Activated CD4-positive, alpha-beta T cell treated with anti-CD3 and anti-CD28 coated beads, Interleukin-10, Interleukin-2, amounts not matched to agents 100 ng/mL and 50 ng/mL, durations not matched to agents 16 hours and 8 hours (primary cell): ENCODE data around the gene C16orf86.

Experiments
- DNase-seq: peaks from one replicate; pipeline ENCODE4 v3.0.0-alpha.2; 2020

Gene C16orf86

DNA sequence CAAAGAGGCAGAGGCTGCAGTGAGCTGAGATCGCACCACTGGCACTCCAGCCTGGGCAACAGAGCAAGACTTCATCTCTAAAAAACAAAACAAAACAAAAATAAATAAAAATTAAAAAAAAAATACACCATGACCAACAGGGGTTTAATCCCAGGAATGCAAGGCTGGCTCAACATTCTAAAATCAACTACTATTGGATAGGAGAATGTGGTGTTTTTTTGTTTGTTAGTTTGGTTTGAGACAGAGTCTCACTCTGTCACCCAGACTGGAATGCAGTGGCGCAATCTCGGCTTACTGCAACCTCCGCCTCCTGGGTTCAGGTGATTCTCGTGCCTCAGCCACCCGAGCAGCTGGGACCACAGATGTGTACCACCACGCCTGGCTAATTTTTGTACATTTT, 32.7 kb downstream of the C16orf86 start:
- no peak for DNase-seq

DNA sequence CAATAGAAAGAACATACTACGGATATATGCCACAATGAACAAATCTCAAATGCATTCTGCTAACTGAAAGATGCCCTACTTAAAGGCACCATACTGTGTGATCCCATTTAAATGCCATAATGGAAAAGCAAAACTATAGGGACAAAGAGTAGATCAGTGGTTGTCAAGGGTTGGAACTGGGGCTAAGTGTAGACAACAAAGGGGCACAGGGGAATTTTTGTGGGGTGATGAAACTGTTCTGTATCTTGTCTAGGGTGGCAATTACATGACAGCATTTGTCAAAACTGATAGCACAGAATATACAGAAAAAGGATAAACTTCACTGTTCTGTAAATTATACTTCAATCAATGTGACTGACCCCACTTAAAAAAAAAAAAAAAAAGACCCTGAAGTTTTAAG, 34.8 kb downstream of the C16orf86 start:
- no peak for DNase-seq

DNA sequence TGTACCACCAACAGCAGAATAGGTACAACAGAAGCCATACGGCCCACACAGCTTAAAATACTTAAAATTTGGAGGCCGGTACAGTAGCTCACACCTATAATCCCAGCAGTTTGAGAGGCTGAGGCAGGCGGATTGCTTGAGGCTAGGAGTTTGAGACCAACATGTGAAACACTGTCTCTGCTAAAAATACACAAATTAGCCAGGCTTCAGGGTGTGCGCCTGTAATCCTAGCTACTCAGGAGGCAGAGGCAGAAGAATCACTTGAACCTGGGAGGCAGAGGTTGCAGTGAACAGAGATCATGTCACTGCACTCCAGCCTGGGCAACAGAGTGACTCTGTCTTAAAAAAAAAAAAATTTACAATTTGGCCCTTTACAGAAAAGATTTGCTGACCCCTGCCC, 35.5 kb downstream of the C16orf86 start:
- no peak for DNase-seq

DNA sequence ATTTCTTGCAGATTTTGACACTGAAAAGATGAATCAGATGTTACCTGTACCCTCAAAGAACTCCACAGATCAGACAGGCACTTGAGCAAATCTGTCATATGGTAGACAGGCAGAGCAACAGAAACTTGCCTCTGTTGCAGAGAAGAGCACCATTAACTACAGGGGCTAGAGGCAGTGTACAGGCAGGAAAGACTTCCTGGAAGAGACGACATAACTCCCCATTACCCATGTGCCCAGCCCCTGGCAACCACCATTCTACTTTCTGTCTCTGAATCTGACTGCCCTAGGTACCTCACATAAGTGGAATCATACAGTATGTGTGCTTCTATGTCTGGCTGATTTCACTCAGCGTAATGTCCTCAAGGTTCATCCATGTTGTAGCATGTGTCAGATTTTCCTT, 37.0 kb downstream of the C16orf86 start:
- DNase-seq: peak; percentile 47

DNA sequence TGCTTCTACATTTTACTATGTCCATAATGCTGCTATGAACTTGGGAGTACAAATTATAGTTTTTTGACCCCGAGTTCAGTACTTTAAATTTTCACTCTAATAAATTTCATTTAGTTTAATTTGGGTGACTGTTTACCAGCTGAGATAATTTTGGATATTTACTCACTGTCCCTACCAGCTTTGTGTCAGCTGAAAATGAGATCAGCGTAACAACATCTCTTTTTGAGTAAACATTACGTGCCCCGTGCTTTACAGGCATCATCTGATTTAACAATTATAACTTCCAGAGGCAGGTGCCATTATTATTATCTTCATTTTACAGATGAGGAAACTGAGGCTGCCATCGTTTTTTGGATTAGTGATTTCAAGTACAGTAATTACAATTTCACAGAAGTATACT, 37.5 kb downstream of the C16orf86 start:
- no peak for DNase-seq

DNA sequence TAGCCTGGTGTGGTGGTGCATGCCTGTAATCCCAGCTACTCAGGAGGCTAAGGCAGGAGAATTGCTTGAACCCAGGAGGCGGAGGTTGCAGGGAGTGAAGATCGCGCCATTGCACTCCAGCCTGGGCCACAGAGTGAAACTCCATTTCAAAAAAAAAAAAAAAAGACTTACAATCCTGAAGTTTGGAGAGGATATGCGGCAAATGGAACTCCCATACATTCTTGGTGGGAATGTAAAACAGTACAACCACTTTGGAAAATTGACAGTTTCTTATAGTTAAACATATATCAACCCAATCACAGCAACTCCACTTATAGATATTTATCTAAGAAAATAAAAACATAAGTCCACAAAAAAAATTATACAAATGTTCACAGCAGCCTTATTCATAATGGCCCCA, 40.6 kb downstream of the C16orf86 start:
- DNase-seq: no peak

DNA sequence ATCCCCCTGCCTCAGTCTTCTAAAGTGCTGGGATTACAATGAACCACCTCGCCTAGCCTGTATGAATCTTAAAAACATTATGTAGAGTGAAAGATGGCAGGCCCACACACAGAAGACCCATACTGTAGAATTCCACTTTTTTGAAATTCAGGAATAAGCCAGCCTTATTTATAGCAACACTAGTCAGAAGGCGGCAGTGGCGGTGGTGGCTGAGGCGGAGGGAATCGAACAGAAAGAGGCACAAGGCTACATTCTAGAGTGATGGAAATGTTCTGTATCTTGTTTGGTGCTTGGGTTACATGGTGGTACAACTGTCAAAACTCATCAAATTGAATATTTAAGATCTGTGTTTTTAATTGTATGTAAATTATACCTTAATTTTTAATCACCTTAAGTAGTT, 41.2 kb downstream of the C16orf86 start:
- DNase-seq: no peak

DNA sequence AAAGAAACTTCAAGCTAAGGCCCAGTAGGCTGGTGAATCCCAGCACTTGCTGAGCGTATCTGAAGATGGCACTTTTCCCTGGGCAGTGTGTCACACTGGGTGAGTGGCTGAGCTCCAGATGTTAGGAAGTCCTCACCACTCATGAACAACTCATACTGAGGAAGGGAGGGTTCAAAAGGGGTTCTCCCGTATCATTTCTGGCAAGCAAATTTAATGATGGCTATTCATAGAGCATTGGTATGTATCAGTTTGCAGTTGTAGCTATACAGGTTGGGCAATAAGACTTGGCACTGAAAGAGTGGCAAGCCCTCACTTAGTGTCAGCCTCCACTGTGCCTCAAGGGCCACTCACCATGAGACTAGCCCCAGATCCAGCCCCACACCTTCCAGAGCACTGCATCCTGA, 41.8 kb downstream of the C16orf86 start:
- no peak for DNase-seq

DNA sequence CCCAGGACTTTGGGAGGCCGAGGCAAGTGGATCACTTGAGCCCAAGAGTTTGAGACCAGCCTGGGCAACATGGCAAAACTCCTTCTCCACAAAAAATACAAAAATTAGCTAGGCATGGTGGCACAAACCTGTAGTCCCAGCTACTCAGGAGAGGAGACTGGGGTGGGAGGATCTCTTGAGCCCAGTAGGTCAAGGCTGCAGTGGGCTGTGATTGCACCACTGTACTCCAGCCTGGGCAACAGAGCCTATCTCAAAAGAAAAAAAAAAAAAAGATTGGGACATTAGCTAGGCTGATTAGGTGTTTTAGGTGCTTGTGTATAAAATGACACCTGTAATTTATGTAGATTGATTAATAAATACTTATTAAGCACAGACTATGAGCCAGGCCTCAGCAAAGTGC, 42.4 kb downstream of the C16orf86 start:
- DNase-seq: no peak

DNA sequence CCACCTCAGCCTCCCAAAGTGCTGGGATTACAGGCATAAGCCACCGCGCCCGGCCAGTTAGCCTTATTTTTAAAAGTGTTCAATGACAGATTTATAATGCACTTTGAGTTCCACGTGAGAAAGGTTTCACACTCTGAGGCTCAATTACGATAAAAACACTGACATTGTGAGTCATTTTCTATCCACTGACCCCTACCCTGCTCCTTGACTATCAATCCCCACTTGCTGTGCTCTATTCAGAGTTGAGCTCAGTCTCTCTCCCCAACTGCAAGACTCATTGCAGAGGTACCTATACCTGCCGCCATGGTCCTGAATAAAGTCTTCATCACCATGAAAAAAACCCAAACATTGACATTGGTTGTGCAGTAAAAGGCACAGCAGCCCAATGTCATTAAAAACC, 44.0 kb downstream of the C16orf86 start:
- DNase-seq: no peak

DNA sequence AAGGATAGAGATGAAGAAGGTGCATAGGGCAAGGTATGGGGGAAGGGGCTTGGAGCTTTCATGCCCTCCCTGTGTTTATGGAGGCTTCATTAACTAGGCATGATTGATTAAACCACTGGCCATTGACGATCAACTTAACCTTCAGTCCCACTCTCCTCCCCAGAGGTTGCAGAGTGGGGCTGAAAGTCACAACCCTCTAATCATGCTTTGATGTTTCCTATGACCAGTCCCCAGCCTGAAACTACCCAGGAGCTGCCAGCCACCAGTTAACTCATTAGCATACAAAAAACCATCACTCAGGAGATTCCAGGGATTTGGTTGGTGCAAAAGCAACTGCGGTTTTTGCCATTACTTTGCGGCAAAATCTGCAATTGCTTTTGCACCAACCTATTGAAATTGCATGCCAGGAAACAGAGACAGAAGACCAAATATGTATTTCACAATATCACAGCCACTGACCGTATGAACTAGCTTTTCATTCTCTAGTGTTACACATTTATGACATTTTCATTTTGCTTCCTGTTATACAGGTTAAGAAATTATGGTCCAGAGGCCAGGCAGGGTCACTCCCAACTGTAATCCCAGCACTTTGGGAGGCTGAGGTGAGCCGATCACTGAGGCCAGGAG, 47.1 kb downstream of the C16orf86 start:
- DNase-seq: no peak

DNA sequence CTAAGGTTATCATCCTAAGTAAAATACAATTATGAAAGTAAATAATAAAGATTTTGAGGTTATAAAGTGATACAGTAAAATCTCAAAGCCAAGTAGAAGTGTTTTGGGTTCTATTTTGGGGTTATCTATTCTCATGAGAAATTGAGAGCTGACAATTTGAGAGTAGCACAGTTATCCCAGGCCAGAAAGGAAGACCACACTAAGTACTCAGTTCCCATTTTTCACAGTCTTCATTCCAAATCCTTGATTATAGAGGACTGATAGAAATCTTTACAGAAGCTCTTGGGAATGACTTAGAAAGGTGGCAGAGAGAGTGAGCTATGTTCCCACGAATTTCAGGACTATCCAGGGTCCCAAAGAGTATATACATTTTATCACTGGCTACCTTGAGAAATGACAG, 47.9 kb downstream of the C16orf86 start:
- no peak for DNase-seq

DNA sequence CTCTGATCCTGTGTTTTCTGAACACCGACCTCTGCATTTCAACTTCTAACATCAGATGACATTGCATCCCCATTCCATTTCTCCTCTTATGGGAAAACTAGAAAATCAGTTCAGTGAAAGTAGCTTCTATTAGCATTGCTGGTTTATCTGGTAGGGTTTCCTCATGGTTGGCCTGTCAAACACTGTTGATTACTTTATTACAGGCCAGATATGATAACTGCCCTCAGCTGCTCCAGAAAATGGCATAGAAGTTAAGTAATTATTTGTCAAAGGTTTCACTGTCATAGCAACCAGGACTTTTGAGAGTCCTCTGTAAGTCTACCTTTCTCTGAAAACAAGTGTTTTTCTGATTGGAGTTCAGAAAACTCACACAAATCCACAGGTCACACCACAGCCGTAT, 49.5 kb downstream of the C16orf86 start:
- DNase-seq: no peak
